Measurements from ENCODE around the gene BPIFA2.
"Not testable (repeated sequence)": the region's sequence is repeated elsewhere in the genome, so short reads cannot be mapped to it uniquely, and the experiment has no call there.

The BPIFA2 gene

DNA sequence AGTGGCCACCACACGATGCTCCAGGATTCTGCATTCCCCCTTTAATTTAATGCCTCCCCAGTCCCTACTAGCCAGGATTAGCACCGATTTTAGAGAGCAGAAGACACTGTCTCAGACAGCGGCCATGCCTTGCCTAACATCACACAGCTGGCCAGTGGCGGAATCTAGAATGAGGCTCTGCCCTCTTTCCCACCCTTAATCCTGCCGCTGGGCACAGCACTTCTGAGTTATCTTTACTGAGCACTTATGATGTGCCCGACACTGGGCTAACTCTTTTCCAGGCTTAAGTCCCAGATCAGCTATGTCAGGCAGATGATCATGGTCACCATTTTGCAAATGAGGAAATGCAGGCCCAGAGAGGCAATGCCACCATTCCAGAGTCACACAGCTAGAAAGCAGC lies 5.6 kb upstream of the BPIFA2 start:
- DNase-seq, result no peak

GRCh38 chr20:33162753-33163152 lies 5.2 kb upstream of the BPIFA2 start:
- DNase-seq, result no peak

DNA sequence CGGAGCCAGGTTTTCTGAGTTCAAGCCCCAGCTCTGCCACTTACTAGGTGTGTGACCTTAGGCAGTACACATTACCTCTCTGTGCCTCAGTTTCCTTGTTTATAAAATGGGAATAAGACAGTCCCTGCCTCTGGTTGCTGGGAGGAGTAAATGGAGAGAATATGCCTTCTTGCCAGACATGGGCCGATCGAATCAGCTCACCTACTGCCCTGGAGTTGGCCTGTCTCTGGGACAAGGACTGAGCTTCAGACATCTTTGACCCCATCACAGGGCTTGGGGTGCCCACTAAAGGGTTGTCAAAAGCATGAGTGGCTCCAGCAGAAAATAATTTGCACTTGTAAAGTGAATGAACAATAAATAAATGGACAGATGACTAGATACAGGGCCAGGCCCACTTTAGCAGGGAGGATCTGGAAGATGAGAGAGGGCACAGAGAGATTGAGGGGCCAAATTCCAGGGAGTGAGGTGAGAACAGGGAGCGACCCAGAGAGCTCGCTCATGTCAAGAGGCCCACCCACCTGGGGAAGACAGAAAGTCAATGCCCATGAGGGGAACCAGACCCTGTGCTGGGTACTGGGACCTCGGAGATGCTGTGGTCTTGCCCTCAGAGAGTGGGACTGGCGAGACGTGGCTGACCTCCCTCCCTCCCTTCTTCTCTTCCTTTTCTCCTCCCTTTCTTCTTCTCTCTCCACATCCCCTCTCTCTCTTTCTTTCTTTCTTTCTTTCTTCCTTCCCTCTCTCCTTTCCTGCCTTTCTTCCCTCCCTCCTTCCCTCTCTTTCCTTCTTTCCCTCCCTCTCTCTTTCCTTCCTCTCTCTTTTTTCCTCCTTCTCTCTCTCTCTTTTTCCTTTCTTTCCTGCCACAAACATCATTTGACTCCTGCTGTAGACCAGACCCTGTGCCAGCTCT lies 3.9 kb upstream of the BPIFA2 start:
- DNase-seq, result no peak

DNA sequence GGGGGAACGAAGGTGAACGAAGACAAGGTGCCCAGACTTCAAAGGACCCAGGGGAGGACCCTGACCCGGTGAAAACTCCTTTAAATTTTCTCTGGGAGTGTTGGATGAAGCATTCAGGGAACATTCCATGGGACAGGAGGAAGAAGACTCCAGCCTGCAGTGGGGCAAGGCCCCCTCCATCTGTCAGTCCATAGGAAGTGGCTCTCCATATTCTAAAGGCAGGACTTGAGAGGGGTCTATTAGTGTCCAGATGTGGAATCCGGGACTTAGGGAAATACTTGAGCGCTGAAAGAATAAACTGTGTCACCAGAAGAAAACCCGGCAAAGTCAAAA lies 3.2 kb upstream of the BPIFA2 start:
- DNase-seq, result no peak

- DNase-seq, result no peak
These were observed 2.4 kb upstream of the BPIFA2 start for GRCh38 chr20:33165416-33166055.

- DNase-seq, result no peak
These were observed 1.3 kb upstream of the BPIFA2 start for GRCh38 chr20:33166533-33167113.

DNA sequence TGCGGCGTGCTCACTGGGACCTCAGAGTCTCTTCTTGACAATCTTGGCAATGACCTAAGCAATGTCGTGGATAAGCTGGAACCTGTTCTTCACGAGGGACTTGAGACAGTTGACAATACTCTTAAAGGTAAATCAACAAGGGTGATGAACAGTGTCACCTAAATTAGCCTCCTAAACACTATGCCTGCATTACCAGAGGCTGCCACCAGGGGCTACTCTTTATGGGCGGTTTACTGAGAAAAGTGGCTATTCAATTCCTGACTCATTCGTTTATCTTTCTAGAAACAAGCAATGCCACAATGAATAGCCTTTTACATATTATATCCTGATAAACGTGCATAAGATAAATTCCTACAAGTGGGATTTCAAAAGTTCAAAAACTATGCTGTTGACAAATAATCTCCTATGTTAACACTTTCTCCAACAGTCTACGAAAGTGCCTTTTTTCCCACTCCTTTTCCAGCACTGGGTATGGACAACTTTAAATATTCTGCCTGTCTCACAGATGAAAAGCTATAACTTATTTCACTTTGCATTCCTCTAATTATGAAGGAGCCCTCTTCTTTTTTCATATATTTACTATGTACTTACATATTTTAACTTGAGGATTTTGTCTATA lies 1.3 kb downstream of the BPIFA2 start:
- DNase-seq, result peak; percentile 4

DNA sequence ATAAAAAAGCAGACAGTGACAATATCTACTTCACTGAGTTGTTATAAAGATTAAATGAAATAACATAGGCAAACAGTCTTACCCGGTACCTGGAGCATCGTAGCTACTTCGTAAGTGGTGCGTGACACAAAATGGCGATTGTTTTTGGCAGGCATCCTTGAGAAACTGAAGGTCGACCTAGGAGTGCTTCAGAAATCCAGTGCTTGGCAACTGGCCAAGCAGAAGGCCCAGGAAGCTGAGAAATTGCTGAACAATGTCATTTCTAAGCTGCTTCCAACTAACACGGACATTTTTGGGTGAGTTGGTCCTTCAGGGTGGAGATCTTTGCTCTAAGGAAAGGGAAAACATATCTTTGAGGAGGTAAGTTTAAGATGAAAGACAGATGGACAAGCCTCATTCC lies 4.8 kb downstream of the BPIFA2 start:
- DNase-seq, result no peak

DNA sequence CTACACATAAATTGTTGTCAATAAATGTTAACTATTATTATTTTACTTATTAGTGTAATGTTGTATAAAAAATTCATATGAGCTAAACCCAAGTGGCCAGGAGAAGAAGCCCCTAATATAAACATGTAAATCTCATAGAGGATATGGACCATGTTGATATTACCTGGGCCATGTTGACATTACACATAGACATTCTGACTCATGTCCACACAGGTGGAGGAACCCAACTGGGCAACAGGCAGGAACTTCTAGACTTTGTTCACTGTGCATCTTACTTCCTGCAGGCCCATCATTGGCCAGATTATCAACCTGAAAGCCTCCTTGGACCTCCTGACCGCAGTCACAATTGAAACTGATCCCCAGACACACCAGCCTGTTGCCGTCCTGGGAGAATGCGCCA lies 7.2 kb downstream of the BPIFA2 start:
- DNase-seq, result no peak

DNA sequence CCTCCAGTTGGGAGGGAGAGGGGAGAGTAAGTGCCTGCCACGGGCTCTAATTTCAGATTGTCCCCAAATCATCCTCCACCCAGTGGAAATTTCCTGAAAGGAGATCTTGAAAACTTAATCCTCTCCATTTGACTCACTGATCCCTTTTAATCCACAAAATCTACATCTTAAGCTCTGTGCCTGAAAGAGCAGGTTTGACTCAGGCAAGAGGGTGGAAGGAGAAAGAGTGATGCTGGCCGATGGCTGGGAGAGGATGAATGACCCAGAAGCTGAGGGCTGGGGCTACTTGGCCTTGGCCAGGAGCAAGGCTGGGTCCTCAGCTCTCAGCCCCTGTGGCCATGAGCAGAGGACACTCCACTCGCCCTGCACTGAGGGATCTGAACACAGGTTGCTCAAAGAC lies 8.1 kb downstream of the BPIFA2 start:
- no peak for DNase-seq

DNA sequence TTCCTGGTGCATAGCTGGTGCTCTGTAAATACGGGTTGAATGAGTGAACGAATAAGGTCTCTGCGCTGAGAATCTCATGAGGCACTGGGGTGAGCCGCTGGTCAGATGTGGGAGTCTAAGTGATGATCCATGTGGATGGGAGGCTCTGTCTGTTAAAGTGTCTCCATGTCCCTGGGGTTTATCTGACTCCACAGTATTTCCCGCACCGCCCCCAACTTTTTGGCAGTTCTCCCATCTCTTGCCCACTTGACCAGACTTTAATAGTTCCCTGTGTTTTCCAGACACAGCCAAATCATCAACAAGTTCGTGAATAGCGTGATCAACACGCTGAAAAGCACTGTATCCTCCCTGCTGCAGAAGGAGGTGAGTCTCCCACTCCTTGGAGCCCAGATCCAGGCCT lies 9.9 kb downstream of the BPIFA2 start:
- DNase-seq, result no peak

GRCh38 chr20:33178726-33179125 lies 10.8 kb downstream of the BPIFA2 start:
- no peak for DNase-seq

GRCh38 chr20:33180169-33180568 lies 12.2 kb downstream of the BPIFA2 start:
- no peak for DNase-seq

- no peak for DNase-seq
These were observed 13.6 kb downstream of the BPIFA2 start for GRCh38 chr20:33181482-33182093.

GRCh38 chr20:33183312-33183711 lies 15.4 kb downstream of the BPIFA2 start:
- no peak for DNase-seq

DNA sequence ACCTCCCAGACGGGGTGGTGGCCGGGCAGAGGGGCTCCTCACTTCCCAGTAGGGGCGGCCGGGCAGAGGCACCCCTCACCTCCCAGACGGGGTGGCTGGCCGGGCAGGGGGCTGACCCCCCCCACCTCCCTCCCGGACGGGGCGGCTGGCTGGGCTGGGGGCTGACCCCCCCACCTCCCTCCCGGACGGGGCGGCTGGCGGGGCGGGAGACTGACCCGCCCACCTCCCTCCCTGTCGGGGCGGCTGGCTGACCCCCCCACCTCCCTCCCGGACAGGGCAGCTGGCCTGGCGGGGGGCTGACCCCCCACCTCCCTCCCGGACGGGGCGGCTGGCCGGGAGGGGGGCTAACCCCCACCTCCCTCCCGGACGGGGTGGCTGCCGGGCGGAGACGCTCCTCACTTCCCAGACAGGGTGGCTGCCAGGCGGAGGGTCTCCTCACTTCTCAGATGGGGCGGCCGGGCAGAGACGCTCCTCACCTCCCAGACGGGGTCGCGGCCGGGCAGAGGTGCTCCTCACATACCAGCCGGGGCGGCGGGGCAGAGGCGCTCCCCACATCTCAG lies 17.2 kb downstream of the BPIFA2 start:
- not testable (repeated sequence) for DNase-seq

- no peak for DNase-seq
These were observed 19.5 kb downstream of the BPIFA2 start for GRCh38 chr20:33187491-33187890.

DNA sequence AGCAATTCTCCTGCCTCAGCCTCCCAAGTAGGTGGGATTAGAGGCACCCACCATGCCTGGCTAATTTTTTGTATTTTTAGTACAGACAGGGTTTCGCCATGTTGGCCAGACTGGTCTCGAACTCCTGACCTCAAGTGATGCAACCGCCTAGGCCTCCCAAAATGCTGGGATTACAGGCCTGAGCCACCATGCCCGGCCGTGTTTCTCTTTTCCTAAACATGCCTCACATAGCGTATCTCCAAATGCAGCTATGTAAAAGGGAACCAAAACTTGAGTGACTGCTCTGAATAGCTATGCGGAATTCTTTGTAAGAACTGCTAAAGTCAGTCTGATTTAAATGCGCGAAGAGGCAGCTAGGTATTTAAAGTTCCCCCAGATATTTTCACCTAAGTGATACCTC lies 20.5 kb downstream of the BPIFA2 start:
- DNase-seq, result no peak

DNA sequence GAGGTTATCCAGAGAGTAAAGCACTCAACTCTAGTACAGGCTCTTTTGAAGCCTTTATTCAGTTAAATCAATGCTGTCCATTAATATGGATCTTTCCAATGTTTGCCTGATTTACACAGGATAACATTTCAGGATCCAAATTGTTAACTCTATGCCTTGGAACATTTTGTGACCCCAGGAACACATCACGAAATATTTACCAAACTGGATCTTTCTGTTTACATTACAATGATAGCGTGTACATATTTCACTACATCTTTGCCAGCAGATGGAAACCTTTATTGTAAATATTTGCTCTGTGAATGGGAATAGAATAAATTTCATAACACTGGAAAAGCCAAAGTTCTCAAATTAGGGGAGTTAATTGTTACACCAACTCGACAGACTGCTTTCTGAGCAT lies 23.5 kb downstream of the BPIFA2 start:
- no peak for DNase-seq

DNA sequence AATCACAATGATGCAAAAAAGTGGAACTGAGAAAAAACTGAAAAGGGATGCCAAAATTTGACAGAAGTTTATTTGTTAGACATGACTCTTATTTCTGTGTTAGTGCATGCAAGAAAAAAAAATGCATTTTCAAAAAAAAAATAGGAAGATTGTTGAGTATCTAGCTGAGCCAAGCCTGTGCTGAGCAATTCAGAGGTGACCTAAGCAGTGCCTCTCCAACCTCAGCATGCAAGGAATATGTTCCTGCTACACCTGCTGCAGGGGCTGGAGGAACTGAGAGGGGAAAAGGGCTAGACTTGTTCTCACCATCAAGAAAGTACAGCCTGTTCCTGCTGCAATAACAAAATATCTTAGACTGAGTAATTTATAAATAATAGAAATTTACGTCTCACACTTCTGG lies 24.0 kb downstream of the BPIFA2 start:
- DNase-seq, result no peak

- no peak for DNase-seq
These were observed 25.0 kb downstream of the BPIFA2 start for GRCh38 chr20:33192912-33193501.

GRCh38 chr20:33199026-33199425 lies 31.1 kb downstream of the BPIFA2 start:
- DNase-seq, result no peak

DNA sequence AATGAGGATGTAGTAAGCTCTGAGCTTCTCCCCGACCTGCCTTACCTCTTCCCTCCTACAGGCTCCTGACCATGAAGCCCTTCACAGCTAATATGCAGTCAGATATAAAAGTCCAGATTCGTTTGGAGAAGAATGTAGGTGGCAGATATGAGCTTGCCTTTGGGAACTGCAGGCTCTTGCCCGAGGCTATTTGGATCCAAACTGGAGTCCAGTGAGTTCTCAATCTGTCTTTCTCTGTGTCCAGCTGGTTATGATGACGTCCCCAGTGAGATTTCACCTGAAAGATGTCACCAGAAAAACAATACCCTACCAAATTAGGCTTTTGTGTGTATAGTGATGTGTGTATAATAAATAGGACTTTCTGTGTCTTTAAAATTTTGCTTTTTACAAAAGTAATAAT lies 34.5 kb downstream of the BPIFA2 start:
- DNase-seq, result no peak
